ENCODE data around the gene MEOX1. TPM values are rescaled to one million over a fixed set of nuclear protein-coding genes. Genes with fewer than 3 reads are reported as not detected.
A peak's percentile ranks its signal among the peaks of the same experiment; 100 is the strongest.

Gene MEOX1
- total RNA-seq, 6 experiments from 2014 or later = not detected

GRCh38 chr17:43613917-43614316, 47.8 kb downstream of the MEOX1 start:
- Mint-ChIP-seq H3K27me3 (ENCODE audit: insufficient read depth) (peaks cover 13% of the 10 kb centered on the region), H3K4me1 (ENCODE audit: low read depth) (peaks cover 14% of the 10 kb centered on the region), H3K36me3 (ENCODE audit: low read depth) (no peaks in the 10 kb centered on the region), H3K4me3 (no peak overlapping the region), H3K27ac (no peak overlapping the region), H3K9me3 (no peaks in the 10 kb centered on the region)
- no peak for DNase-seq
- TF ChIP-seq CTCF (IDR thresholded peaks at IDR 0.05) = no peak

- H3K4me1 Mint-ChIP-seq (ENCODE audit: low read depth) = peaks cover 14% of the 10 kb centered on the region
- H3K4me3 Mint-ChIP-seq = no peak overlapping the region
- H3K27me3 Mint-ChIP-seq (ENCODE audit: insufficient read depth) = peaks cover 6% of the 10 kb centered on the region
- no peaks in the 10 kb centered on the region for H3K9me3 Mint-ChIP-seq
- DNase-seq = no peak
- H3K36me3 Mint-ChIP-seq (ENCODE audit: low read depth) = no peaks in the 10 kb centered on the region
- no peak for TF ChIP-seq CTCF (IDR thresholded peaks at IDR 0.05)
- no peak overlapping the region for H3K27ac Mint-ChIP-seq
Measured at GRCh38 chr17:43612515-43612914, 49.2 kb downstream of the MEOX1 start.

- Mint-ChIP-seq H3K4me3 (no peak overlapping the region), H3K4me1 (ENCODE audit: low read depth) (peaks cover 14% of the 10 kb centered on the region), H3K27me3 (ENCODE audit: insufficient read depth) (peaks cover 4% of the 10 kb centered on the region), H3K27ac (no peak overlapping the region), H3K36me3 (ENCODE audit: low read depth) (no peaks in the 10 kb centered on the region), H3K9me3 (no peaks in the 10 kb centered on the region)
- DNase-seq = no peak
- TF ChIP-seq CTCF (IDR thresholded peaks at IDR 0.05) = no peak
Measured at GRCh38 chr17:43611230-43611969, 50.3 kb downstream of the MEOX1 start.

GRCh38 chr17:43609613-43610385, 51.9 kb downstream of the MEOX1 start:
- TF ChIP-seq CTCF (IDR thresholded peaks at IDR 0.05) = no peak
- H3K27me3 Mint-ChIP-seq (ENCODE audit: insufficient read depth) = peaks cover 8% of the 10 kb centered on the region
- no peaks in the 10 kb centered on the region for H3K36me3 Mint-ChIP-seq (ENCODE audit: low read depth)
- no peaks in the 10 kb centered on the region for H3K9me3 Mint-ChIP-seq
- no peak overlapping the region for H3K4me3 Mint-ChIP-seq
- DNase-seq = no peak
- no peak overlapping the region for H3K27ac Mint-ChIP-seq
- H3K4me1 Mint-ChIP-seq (ENCODE audit: low read depth) = peaks cover 4% of the 10 kb centered on the region; the same call in 1 of the 2 replicates

GRCh38 chr17:43608313-43608712, 53.4 kb downstream of the MEOX1 start:
- DNase-seq = peak; percentile 84
- H3K4me3 Mint-ChIP-seq = no peak overlapping the region
- no peak overlapping the region for H3K27ac Mint-ChIP-seq
- no peaks in the 10 kb centered on the region; the same call in 1 of the 2 replicates for H3K4me1 Mint-ChIP-seq (ENCODE audit: low read depth)
- no peaks in the 10 kb centered on the region for H3K36me3 Mint-ChIP-seq (ENCODE audit: low read depth)
- H3K27me3 Mint-ChIP-seq (ENCODE audit: insufficient read depth) = peaks cover 7% of the 10 kb centered on the region
- no peak for TF ChIP-seq CTCF (IDR thresholded peaks at IDR 0.05)
- no peaks in the 10 kb centered on the region for H3K9me3 Mint-ChIP-seq

Data from HFFc6 (cell line).